Activated CD8-positive, alpha-beta memory T cell treated with anti-CD3 and anti-CD28 coated beads for 4 hours (primary cell): ENCODE measurements around the gene COQ8B.
"Not testable (repeated sequence)": the region's sequence is repeated elsewhere in the genome, so short reads cannot be mapped to it uniquely, and the experiment has no call there.

ENCODE experiments used
- DNase-seq, 2 donors: peaks; one replicate each; pipeline ENCODE4 v3.0.0-alpha.2; 2020; ENCODE audit warnings: low read depth in 2 of 2

Gene COQ8B

DNA sequence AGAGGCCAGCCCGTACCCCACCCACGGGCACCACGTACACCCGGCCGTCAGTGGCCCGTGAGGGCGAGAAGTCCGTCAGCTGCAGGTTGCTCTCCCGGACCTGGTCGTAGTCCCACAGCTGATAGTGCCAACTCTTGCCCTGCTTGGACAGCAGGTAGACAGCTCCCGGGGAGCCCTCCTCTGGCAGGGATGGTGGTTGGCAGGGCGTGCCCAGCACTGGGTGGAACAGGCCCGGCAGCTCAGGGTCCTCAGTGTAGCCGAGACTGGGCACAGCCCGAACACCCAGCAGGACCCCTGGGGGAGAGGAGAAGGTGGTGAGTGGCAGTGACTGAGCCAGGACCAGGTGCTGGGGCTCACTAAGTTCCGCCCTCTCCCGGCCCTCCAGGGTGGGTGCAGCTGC, 25.8 kb upstream of the COQ8B start:
- DNase-seq = no peak

DNA sequence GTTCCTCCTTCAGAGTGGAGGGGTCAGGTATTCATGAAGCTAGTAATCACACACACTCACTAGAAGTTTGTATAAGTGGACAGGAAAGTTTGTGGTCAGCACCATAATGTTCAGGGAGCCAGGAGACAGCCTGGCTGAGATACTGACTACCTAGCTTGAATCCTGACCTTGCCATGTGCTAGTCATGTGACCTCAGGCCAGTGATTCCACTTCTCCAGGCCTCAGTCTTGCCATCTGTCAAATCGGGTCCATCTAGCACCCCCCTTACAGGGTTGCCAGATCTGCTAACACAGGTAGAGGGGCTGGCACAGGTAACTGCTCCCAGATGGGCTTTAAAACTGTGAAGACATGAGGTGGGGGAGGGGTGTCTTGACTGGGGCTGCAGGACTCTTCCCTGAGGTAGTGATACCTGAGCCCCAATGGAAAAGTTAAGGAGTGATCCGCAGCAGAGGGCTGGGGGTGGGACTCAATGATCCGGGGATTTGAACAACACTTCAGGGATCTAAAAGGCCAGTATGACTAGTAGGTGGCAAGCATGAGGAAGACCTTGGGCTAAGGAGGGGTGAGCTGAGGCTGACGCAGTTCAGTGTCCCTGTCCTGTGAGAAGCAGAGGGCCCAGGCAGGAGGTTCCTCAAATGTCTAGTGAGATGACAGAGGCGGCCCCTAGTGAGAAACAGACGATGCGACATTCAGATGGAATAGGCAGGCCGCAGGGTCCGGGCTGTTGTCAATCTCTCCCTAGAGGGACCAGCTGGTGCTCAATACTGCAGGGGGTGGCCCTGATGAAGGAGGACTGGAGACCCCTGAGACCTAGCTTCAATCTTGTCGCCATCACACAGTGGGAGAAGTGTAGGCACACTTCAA, 25.1 kb upstream of the COQ8B start:
- no peak for DNase-seq

DNA sequence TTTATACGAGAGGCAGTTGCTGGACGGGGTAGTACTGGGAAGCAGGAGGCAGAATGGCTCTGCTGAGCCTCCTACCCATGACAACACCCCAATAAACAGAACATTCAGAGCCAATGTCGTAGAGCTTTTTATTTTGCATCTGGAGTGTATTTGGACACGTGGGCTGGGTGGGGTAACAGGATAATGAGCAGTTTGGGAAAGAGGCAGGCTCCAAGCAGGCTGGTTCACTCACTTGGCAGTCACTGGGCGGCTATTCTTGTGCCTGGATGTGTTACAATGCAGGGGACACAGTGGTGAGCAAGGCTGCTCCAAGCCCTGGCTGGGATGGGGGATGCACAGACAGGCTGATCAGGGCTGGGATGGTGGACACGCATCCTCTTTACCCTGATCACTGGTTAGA, 24.1 kb upstream of the COQ8B start:
- DNase-seq = no peak

DNA sequence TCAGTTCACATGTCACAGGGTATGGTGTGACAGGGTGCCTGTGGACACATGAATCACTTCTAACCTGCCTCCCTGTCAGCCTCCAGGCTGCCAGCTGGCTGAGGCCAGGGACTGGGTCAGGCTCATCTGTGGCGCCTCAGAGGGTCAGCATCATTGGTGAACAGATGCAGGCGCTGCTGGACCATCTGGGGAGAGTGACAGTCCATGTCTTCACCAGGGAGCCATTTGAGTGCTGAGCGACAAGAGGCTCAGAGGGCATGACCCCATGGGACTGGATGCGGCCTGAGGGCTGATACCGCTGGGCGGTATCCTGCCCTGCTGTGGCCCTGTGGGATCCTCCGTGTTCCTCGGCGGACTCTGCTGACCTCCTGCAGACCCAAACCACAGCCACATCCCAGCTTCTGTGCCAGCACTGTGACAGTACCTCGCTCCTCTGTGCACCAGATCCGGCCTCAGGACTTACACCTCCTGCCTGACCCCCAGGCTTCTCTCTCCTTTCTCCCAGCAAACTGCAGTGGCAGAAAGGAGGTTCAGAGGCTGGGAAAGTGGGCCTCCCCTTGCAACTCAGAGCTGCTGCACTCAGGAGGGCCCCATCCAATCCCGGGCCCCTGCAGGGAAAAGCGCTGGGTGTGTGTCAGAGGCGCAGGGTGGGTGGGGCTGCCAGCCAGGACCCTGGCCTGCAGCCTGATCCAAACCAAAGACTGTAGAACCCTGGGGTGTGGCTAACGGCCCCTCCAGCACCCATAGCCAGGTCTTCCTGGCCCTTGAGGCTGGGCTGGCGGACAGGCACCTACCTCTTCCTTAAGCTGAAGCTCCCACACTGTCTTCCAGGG, 23.4 kb upstream of the COQ8B start:
- DNase-seq = no peak

DNA sequence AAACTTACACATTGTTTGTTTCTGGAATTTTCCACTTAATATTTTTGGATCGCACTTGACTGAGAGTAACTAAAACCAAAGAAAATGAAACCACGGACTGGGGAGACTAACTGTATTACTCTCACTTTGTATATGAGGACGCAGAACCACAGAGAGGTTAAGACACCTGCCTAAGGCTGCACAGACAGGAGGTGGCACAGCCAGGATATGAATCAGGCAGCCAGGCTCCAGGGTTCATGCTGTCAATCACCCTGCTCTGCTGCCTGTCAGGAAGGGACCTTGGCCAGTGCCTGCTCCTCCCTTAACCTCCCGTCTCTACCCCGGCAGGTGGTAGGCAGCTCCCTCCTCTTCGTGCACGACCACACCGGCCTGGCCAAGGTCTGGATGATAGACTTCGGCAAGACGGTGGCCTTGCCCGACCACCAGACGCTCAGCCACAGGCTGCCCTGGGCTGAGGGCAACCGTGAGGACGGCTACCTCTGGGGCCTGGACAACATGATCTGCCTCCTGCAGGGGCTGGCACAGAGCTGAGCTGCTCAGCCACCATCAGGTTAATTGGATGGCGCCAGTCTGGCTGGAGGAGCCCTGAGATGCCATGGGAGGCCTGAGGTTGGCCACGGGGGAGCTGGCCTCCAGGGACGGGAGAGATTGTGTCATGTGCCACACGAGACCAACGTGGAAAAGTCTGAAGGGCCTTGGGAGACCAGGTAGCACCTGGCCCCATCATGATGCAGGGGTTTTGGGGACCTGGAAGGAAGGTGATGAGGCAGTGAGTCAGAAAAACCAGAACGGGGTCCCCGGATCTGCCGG, 22.5 kb upstream of the COQ8B start:
- DNase-seq = no peak

DNA sequence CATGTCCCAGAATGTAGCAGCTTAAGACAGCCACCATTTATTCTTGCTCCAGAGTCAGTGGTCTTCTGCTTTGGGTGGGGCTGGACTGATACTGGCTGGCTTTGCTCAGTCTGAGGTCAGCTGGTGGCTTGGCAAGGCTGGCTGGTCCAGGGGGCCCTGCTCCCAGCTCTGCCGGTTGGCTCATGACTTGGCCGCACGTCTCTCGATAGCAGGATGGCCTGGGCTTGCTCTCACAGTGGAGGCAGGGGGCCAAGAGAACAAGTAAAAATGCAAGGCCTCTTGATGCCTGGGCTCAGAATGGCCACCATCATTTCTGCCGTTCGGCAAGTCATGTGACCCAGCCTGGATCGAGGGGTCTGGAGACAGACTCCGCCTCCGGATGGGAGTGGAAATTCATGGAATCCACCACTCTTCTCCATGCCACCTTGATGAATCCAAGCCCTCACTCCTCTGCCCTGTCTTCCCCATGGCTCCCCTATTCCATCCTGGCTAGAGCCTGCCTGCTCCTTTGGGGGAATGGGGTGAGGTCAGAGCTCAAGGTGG, 20.5 kb upstream of the COQ8B start:
- no peak for DNase-seq

DNA sequence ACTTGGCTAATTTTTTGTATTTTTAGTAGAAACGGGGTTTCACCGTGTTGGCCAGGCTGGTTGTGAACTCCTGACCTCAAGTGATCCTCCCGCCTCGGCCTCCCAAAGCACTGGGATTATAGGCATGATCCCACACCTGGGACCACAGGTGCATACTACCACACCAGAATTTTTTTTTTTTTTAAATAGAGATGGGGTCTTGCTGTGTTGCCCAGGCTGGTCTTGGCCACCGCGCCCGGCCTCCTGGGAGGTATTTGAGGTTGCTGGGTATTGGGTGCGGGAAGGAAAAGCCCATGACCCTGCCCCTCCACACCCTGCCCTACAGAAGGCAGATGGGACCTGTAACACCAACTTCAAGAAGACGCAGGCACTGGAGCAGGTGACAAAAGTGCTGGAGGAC, 20.0 kb upstream of the COQ8B start:
- DNase-seq = no peak

DNA sequence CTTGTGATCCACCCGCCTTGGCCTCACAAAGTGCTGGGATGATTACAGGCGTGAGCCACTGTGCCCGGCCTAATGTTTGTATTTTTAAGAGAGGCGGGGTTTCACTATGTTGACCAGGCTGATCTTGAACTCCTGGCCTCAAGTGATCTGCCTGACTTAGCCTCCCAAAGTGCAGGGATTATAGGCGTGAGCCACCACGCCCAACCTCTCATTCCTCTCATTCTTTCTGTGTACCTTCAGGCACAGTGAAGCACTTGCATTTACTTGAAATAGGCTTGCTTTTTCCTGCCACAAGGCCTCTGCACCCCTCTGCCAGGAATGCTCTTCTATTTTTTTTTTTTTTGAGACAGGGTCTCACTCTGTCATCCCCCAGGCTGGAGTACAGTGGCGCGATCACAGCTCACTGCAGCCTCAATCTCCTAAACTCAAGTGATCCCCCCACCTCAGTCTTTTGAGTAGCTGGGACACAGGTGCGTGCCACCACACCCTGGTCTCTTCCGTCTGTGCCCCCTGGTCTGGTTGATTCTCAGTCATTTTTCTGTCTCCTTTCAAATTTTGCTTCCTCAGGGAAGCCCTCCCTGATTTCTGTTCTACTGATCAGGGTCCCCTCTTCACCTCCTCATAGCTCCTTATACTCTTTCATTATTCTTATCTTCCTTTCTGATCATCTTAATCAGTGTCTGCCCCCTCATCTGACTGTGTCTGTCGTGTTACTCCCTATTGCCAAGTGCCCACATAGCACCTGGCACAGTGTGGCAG, 18.5 kb upstream of the COQ8B start:
- DNase-seq = no peak

DNA sequence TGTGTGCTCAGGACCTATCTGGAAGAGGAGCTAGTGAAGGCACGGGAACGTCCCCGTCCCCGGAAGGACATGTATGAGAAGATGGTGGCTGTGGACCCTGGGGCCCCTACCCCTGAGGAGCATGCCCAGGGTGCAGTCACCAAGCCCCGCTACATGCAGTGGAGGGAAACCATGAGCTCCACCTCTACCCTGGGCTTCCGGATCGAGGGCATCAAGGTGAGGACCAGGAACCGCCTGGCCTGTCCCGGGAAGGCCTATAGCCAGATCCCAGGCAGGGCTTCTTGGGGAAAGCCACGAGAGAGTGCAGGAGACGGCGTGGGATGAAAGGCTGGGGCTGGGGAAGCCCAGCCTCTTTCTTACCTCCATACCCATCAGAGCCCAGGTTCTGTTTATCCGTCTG, 16.5 kb upstream of the COQ8B start:
- no peak for DNase-seq

DNA sequence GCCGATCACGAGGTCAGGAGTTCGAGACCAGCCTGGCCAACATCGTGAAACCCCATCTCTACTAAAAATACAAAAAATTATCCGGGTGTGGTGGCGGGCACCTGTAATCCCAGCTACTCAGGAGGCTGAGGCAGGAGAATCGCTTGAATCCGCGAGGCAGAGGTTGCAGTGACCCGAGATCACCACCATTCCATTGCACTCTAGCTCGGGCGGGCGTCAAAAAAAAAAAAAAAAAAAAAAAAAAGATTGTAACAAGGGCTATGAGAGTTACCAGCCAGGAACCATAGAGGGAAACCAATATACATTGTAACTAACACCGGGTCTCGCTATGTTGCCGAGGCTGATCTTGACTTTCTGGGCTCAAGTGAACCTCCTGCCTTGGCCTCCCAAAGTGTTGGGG, 15.6 kb upstream of the COQ8B start:
- not testable (repeated sequence) for DNase-seq

DNA sequence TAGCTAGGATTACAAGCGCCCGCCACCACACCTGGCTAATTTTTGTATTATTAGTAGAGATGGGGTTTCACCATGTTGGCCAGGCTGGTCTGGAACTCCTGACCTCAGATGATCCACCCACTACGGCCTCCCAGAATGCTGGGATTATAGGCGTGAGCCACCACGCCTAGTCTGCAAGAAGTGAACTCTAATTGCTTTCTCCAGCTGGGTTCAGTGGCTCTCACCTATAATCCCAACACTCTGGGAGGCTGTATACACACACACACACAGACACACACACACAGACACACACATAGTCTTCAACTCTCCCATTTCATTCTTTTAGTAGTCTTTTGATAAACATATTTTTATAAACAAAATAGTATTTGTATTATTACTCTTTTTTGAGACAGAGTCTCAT, 13.4 kb upstream of the COQ8B start:
- not testable (repeated sequence) for DNase-seq

DNA sequence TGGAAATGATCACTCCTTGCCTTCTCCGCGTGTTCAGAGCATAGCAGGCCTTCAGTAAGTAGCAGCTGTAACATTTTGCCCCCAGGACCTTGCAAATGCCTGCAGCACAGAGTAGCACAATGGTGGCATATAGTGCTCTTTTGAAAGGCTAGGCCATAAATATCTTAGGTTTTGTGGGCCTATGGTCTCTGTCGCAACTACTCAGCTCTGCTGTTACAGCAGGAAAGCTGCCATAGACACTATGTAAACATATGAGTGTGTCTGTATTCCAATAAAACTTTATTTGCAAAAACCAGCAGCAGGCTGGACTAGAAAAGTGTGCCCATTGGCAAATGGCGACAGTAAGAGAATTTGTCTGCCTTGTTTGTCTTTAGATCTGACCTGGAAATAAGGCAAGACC, 9.6 kb upstream of the COQ8B start:
- no peak for DNase-seq

DNA sequence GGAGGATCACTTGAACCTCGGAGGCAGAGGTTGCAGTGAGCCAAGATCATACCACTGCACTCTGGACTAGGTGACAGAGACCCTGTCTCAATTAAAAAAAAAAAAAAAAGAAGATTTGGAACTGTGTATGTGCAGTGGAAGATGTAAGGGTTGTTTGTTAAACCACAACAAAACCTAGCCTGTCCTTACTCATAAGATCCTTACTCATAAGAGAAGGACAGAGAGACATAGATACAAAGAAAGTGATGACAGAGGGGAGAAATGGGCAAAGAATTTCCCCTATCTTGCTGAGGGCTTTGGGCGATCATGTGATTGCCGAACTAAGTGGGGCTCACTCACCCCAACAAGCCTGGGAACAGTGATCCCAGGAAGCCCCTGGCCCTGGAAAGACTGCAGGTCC, 8.2 kb upstream of the COQ8B start:
- no peak for DNase-seq

DNA sequence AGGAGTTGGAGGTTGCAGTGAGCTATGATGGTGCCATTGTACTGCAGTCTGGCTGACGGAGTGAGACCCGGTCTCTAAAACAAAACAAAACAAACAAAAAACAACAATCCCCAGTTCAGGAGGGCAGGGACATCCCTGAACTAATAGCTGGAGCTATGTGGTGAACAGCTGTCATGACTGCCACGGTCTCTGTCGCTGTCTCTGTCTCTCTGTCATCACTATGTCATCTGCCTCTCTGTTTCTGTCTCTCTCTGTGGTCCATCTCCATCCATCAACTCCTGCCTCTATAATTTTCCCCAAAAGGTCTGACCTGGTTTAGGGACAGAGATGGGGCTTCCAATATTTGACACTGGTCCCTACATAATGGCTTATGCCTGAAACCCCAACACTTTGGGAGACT, 7.6 kb upstream of the COQ8B start:
- DNase-seq = no peak

DNA sequence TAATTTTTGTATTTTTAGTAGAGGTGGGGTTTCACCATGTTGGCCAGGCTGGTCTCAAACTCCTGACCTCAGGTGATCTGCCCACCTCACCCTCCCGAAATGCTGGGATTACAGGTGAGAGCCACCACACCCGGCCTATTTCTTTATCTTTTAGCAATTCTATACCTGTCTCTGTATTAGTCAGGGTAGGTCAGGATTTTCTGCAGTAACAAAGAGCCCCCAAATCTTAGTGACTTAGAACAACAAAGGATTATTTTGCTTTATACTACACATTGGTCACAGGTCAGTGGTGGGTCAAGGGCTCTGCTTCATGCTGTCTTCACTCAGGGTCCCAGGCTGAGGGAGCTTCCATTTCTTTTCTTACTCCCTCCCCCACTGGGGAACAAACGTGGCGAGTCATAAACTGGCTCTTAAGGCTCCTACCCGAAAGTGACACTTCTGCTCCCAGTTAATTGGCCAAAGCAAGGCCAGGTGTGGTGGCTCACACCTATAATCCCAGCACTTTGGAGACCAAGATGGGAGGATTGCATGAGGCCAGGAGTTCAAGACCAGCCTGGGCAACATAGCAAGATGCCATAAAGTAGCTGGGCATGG, 7.1 kb upstream of the COQ8B start:
- DNase-seq = no peak

DNA sequence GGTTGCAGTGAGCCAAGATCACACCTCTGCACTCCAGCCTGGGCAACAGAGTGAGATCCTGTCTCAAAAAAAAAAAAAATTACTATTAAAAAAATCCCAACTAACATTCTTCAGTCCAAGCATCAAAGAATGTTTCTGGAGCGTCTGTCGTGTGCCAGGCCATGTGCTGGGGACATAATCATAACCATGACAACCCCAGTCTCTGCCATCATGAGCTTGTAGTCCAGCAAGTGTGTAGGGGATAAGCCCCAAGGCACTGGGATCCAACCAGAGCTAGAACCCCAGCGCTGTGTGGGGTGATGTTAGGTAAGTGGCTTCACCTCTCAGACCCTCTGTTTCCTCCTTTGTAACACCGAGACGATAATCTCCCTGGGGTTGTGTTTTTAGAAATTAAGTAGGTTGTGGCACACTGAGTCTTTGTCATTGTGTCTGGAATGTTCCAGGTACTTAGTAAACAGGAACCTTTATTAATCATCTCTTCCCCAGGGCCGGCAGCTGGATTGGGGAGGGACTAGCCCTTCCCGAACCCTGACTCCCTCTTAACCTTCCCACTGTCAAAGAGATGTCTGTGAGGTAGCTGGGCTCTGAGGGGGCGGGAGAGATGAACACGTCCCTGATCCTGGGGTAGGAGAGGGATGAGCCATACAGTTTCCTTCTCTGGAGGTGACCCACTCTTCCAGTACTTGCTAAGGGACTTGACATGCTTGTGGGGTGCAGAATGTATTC, 5.4 kb upstream of the COQ8B start:
- no peak for DNase-seq

DNA sequence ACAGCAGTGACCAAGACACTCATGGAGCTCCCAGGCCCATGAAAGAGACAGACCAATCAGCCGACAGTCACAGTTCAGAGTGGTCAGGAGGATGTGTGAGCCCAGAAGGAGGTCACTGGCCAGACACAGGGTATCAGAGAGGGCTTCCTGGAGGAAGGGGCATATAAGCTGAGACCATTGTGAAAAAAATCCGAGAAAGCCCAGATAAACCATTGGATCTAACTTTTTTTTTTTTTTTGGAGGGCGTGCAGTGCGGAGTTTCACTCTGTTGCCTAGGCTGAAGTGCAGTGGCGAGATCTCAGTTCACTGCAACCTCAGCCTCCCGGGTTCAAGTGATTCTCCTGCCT, 4.4 kb upstream of the COQ8B start:
- DNase-seq = no peak

DNA sequence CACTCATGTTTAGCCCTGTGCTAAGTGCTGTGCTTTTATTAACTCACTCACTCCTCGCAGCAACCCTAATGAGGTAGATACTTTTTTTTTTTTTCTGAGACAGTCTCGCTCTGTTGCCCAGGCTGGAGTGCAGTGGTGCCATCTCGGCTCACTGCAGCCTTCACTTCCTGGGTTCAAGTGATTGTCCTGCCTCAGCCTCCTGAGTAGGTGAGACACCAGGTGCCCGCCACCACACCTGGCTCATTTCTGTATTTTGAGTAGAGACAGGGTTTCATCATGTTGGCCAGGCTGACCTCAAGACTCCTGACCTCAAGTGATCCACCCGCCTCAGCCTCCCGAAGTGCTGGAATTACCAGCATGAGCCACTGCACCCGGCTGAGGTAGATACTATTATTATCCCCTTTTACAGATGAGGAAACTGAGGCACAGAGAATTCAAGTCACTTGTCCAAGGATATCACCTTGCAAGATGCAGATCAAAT, 2.8 kb upstream of the COQ8B start:
- no peak for DNase-seq

DNA sequence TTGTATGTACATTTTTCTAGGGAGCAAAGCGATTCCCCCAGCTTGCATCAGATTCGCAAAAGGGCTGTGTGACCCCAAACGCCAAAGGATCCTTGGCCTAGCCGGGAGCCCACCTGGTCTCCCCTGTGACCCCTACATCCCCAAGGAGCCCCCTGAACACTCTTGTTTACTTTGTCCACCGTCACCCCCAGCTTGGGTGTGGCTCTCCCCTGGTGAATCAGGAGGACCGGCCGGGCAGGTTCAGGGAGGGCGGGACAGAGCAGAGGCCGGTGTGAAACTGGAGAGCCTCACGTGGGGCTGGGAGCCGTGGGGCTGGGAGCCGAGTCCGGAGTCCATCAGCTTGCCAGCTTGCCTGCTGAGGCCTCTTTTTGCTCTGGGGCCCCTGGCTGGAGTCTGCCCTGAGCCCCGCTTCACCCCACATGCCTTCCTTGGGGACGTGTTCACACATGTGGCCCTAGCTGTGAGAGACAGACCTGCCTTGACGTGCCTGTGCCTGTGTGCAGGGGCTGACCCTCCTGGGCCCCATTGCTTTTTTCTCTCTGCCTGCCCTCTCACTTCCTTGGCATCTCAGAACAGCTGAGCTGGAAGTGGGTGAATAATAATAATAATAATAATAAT, 2.2 kb upstream of the COQ8B start:
- no peak for DNase-seq
